Skin epidermis (tissue), 12 donors: ENCODE results near the gene GCG.

Experiments used
- H3K27ac ChIP-seq, 21 experiments: fragments of 200-600 bp; sonication (generic) in 11 of 21; one replicate each; pipeline ENCODE4 v1.5.0; 2020; ENCODE audit warnings: mild to moderate bottlenecking in 3 of 21, inconsistent platforms in 2 of 21, moderate library complexity in 2 of 21
- H3K4me3 ChIP-seq, 7 experiments: fragments of 200-600 bp; sonication (generic) in 2 of 7; one replicate each; pipeline ENCODE4 v1.5.0; 2020; ENCODE audit warnings: inconsistent platforms in 2 of 7, mild to moderate bottlenecking in 2 of 7, moderate library complexity in 1 of 7

The GCG gene

GRCh38 chr2:162107361-162107901, 44.6 kb downstream of the GCG start:
- Histone ChIP-seq H3K27ac (no peak overlapping the region), H3K4me3 (no peak overlapping the region)

GRCh38 chr2:162106746-162107145, 45.3 kb downstream of the GCG start:
- H3K27ac ChIP-seq: no peak overlapping the region
- no peak overlapping the region for H3K4me3 ChIP-seq

GRCh38 chr2:162106146-162106551, 45.9 kb downstream of the GCG start:
- H3K4me3 ChIP-seq: no peak overlapping the region
- no peak overlapping the region for H3K27ac ChIP-seq

- H3K27ac ChIP-seq: no peak overlapping the region
- H3K4me3 ChIP-seq: no peak overlapping the region
Observed at GRCh38 chr2:162103443-162104009, 48.5 kb downstream of the GCG start.

GRCh38 chr2:162100579-162100978, 51.5 kb downstream of the GCG start:
- no peak overlapping the region for H3K4me3 ChIP-seq
- no peak overlapping the region for H3K27ac ChIP-seq

- Histone ChIP-seq H3K27ac (no peak overlapping the region), H3K4me3 (no peak overlapping the region)
Observed at GRCh38 chr2:162099836-162100235, 52.2 kb downstream of the GCG start.
